ENCODE measurements around the gene GAS2.

The GAS2 gene

GRCh38 chr11:22797047-22797446 lies 130.6 kb downstream of the GAS2 start:
- CTCF ChIA-PET = interaction anchor here (1.0 to 1.8 kb wide), 2 partner anchors 9 to 460 kb away, joined by 3 to 10 read pairs; no protein-coding TSS in a partner anchor
- no peak for DNase-seq (ENCODE audit: low read depth, low spot score)
- POLR2A ChIA-PET = no interaction called here
- TF ChIP-seq CTCF (IDR thresholded peaks at IDR 0.05; ENCODE audit: insufficient read depth, low read length, missing control alignments) = no peak
- no peak overlapping the region for H3K4me3 ChIP-seq (ENCODE audit: low read depth, low read length)

- no peak for TF ChIP-seq CTCF (IDR thresholded peaks at IDR 0.05; ENCODE audit: insufficient read depth, low read length, missing control alignments)
- POLR2A ChIA-PET = no interaction called here
These were observed 132.5 kb downstream of the GAS2 start for GRCh38 chr11:22798901-22799300.

GRCh38 chr11:22800482-22800881 lies 134.1 kb downstream of the GAS2 start:
- no peak for DNase-seq (ENCODE audit: low read depth, low spot score)
- ChIA-PET POLR2A (no interaction called here), CTCF (interaction anchor here (1.0 to 1.6 kb wide), 2 partner anchors 8 to 13 kb away, joined by 3 to 5 read pairs; no protein-coding TSS in a partner anchor)
- TF ChIP-seq CTCF (IDR thresholded peaks at IDR 0.05; ENCODE audit: insufficient read depth, low read length, missing control alignments) = no peak
- no peak overlapping the region for H3K4me3 ChIP-seq (ENCODE audit: low read depth, low read length)

More at GRCh38 chr11:22798901-22799300, 132.5 kb downstream of the GAS2 start:
- CTCF ChIA-PET = interaction anchor here (1.6 to 1.8 kb wide), 2 partner anchors 11 kb away, joined by 5 to 10 read pairs; no protein-coding TSS in a partner anchor
- no peak for DNase-seq (ENCODE audit: low read depth, low spot score)
- H3K4me3 ChIP-seq (ENCODE audit: low read depth, low read length) = no peak overlapping the region

GRCh38 chr11:22802861-22803260 lies 136.4 kb downstream of the GAS2 start:
- CTCF ChIA-PET = no interaction called here
- TF ChIP-seq CTCF (IDR thresholded peaks at IDR 0.05; ENCODE audit: insufficient read depth, low read length, missing control alignments) = no peak
- POLR2A ChIA-PET = no interaction called here
- no peak overlapping the region for H3K4me3 ChIP-seq (ENCODE audit: low read depth, low read length)
- DNase-seq (ENCODE audit: low read depth, low spot score) = no peak

GRCh38 chr11:22807391-22807790 lies 141.0 kb downstream of the GAS2 start:
- ChIA-PET CTCF (no interaction called here), POLR2A (no interaction called here)
- DNase-seq (ENCODE audit: low read depth, low spot score) = no peak
- H3K4me3 ChIP-seq (ENCODE audit: low read depth, low read length) = no peak overlapping the region
- TF ChIP-seq CTCF (IDR thresholded peaks at IDR 0.05; ENCODE audit: insufficient read depth, low read length, missing control alignments) = no peak

GRCh38 chr11:22807855-22808570 lies 141.6 kb downstream of the GAS2 start:
- POLR2A ChIA-PET = no interaction called here
- no peak overlapping the region for H3K4me3 ChIP-seq (ENCODE audit: low read depth, low read length)
- CTCF ChIA-PET = no interaction called here
- no peak for DNase-seq (ENCODE audit: low read depth, low spot score)
- no peak for TF ChIP-seq CTCF (IDR thresholded peaks at IDR 0.05; ENCODE audit: insufficient read depth, low read length, missing control alignments)

Data from AG04449 (cell line).